Left lung (tissue), 10 donors: ENCODE data around the gene HCN1. TPM values are rescaled to one million over a fixed set of nuclear protein-coding genes. Genes with fewer than 3 reads are reported as not detected.
A peak's percentile ranks its signal among the peaks of the same experiment; 100 is the strongest.
"Not testable (repeated sequence)": the region's sequence is repeated elsewhere in the genome, so short reads cannot be mapped to it uniquely, and the experiment has no call there.

Source experiments
- ATAC-seq: fragments of 200-7000 bp; cut with Tn5 transposase; one replicate; pipeline ENCODE4 v1.9.1; 2020; ENCODE audit warnings: moderate library complexity
- DNase-seq, 4 donors: peaks; one replicate each; pipeline ENCODE4 v3.0.0-alpha.2; 2013 to 2020
- H3K27ac ChIP-seq, 2 donors: fragments of 200-600 bp; sonication (generic) in 1 of 2; one replicate each; pipeline versions ENCODE4 v1.5.0 to v1.8.0; 2020 to 2021
- H3K27me3 ChIP-seq, 2 donors: fragments of 200-600 bp; sonication (generic) in 1 of 2; one replicate each; pipeline versions ENCODE4 v1.5.0 to v1.8.0; 2020 to 2021
- H3K36me3 ChIP-seq, 2 donors: fragments of 200-600 bp; sonication (generic) in 1 of 2; one replicate each; pipeline versions ENCODE4 v1.5.0 to v1.8.0; 2020 to 2021
- H3K4me1 ChIP-seq, 2 donors: fragments of 200-600 bp; one replicate each; pipeline ENCODE4 v1.8.0; 2021
- H3K4me3 ChIP-seq, 2 donors: fragments of 200-600 bp; sonication (generic) in 1 of 2; one replicate each; pipeline versions ENCODE4 v1.5.0 to v1.8.0; 2020 to 2021; ENCODE audit warnings: mild to moderate bottlenecking in 1 of 2
- H3K9me3 ChIP-seq, 2 donors: fragments of 200-600 bp; sonication (generic) in 1 of 2; one replicate each; pipeline versions ENCODE4 v1.5.0 to v1.8.0; 2020 to 2021
- intact Hi-C, 2 donors: fragments of 100-400 bp; cut with DNase I; formaldehyde crosslinking; loops; one replicate each; pipeline versions ENCODE4 v1.11.2 to v1.14.2; 2022
- polyA plus RNA-seq, 6 donors: library from polyadenylated mRNA; unstranded; fragments of 120-200 nt; gene quantifications; one replicate each; pipeline ENCODE4 v1.2.1, GENCODE V29; 2013; ENCODE audit not compliant: insufficient read length in 6 of 6
- total RNA-seq, 2 donors: library from RNA; stranded (reverse); fragmentation: NEBNext Ultra II Directional; extraction: Animal tissue kit (Norgen Biotek cat#: 25700); gene quantifications; one replicate each; pipeline ENCODE4 v1.2.1, GENCODE V29; 2021
- TF ChIP-seq, protein P1 (sequence below), 2 donors: fragments of 200-600 bp; sonication (generic) in 1 of 2; IDR thresholded peaks; one replicate each; pipeline versions ENCODE4 v1.5.0 to v1.8.0; 2021; ENCODE audit warnings: antibody characterized with exemption in 2 of 2
- donor health status: DM: no; HTN: yes; CAD: no.
- donor health status: DM: no; HTN: no; CAD: no.

HCN1 gene
- total and polyA plus RNA-seq, 8 donors: 0.04 to 0.47 (median 0.06) TPM; not detected in 1

- H3K27ac ChIP-seq: no peak overlapping the region
- no peaks in the 10 kb centered on the region for H3K27me3 ChIP-seq
- DNase-seq (no peak), ATAC-seq (no peak)
- H3K4me3 ChIP-seq: no peak overlapping the region
- no peaks in the 10 kb centered on the region for H3K4me1 ChIP-seq
- H3K36me3 ChIP-seq: no peaks in the 10 kb centered on the region
- intact Hi-C loops: loop anchor here in 1 of 2 donors (10.0 kb wide), 1 partner anchor 465 kb away; no protein-coding TSS in a partner anchor
- TF ChIP-seq, protein P1, sequence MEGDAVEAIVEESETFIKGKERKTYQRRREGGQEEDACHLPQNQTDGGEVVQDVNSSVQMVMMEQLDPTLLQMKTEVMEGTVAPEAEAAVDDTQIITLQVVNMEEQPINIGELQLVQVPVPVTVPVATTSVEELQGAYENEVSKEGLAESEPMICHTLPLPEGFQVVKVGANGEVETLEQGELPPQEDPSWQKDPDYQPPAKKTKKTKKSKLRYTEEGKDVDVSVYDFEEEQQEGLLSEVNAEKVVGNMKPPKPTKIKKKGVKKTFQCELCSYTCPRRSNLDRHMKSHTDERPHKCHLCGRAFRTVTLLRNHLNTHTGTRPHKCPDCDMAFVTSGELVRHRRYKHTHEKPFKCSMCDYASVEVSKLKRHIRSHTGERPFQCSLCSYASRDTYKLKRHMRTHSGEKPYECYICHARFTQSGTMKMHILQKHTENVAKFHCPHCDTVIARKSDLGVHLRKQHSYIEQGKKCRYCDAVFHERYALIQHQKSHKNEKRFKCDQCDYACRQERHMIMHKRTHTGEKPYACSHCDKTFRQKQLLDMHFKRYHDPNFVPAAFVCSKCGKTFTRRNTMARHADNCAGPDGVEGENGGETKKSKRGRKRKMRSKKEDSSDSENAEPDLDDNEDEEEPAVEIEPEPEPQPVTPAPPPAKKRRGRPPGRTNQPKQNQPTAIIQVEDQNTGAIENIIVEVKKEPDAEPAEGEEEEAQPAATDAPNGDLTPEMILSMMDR (IDR thresholded peaks at IDR 0.05): no peak
- no peaks in the 10 kb centered on the region for H3K9me3 ChIP-seq
Measured at GRCh38 chr5:45509371-45509770, 186.8 kb downstream of the HCN1 start.

- H3K27ac ChIP-seq: no peak overlapping the region
- DNase-seq (no peak), ATAC-seq (no peak)
- intact Hi-C loops: loop anchor here in 1 of 2 donors (10.0 kb wide), 1 partner anchor 463 kb away; no protein-coding TSS in a partner anchor
- TF ChIP-seq, protein P1 (IDR thresholded peaks at IDR 0.05): no peak
- no peaks in the 10 kb centered on the region for H3K4me1 ChIP-seq
- no peak overlapping the region for H3K4me3 ChIP-seq
- no peaks in the 10 kb centered on the region for H3K9me3 ChIP-seq
- H3K27me3 ChIP-seq: no peaks in the 10 kb centered on the region
- no peaks in the 10 kb centered on the region for H3K36me3 ChIP-seq
Measured at GRCh38 chr5:45508135-45508534, 188.0 kb downstream of the HCN1 start.

DNA sequence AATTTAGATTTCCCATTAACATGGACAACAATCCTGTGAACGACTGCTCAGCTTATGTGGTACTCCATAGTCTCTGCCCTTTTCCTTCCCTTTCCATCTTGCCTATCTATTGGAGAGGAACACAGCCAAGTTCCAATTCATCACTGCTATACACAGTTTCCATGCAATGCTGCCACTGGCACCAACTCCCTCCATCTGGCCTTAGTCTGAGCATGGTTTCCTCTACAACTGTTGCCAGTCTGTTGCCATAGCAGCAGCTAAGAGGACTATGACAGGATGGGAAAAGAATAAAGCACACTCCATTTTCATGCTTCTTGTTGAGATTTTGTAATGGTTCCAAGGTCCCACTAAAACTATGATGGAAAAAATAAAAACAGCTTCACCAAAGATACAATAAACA lies 189.0 kb downstream of the HCN1 start:
- DNase-seq (no peak), ATAC-seq (no peak)
- no peaks in the 10 kb centered on the region for H3K9me3 ChIP-seq

GRCh38 chr5:45499006-45499405 lies 197.2 kb downstream of the HCN1 start:
- ATAC-seq, intact Hi-C loops: not testable (repeated sequence)

More for the DNA sequence above, 189.0 kb downstream of the HCN1 start:
- Histone ChIP-seq H3K27me3 (no peaks in the 10 kb centered on the region), H3K36me3 (no peaks in the 10 kb centered on the region), H3K27ac (no peak overlapping the region), H3K4me3 (no peak overlapping the region), H3K4me1 (no peaks in the 10 kb centered on the region)
- TF ChIP-seq, protein P1 (IDR thresholded peaks at IDR 0.05): no peak
- intact Hi-C loops: loop anchor here in 1 of 2 donors (10.0 kb wide), 1 partner anchor 462 kb away; no protein-coding TSS in a partner anchor

GRCh38 chr5:45491368-45491767 lies 204.8 kb downstream of the HCN1 start:
- H3K4me1 ChIP-seq: no peaks in the 10 kb centered on the region
- no peaks in the 10 kb centered on the region for H3K27me3 ChIP-seq
- DNase-seq (no peak), ATAC-seq (peak; percentile 89)
- H3K9me3 ChIP-seq: peaks cover 0 to 1% of the 10 kb centered on the region in 2 donors
- TF ChIP-seq, protein P1 (IDR thresholded peaks at IDR 0.05): no peak
- no peaks in the 10 kb centered on the region for H3K36me3 ChIP-seq
- H3K4me3 ChIP-seq: no peak overlapping the region
- no peak overlapping the region for H3K27ac ChIP-seq
- intact Hi-C loops: no loop called here

More at GRCh38 chr5:45499006-45499405, 197.2 kb downstream of the HCN1 start:
- H3K27ac ChIP-seq, H3K4me1 ChIP-seq, H3K36me3 ChIP-seq, H3K4me3 ChIP-seq, H3K27me3 ChIP-seq: not testable (repeated sequence)
- peak in 1 of 4 donors; percentile 21 for DNase-seq
- peaks cover 0 to 16% of the 10 kb centered on the region in 2 donors for H3K9me3 ChIP-seq

GRCh38 chr5:45484781-45485180 lies 211.4 kb downstream of the HCN1 start:
- no peaks in the 10 kb centered on the region for H3K27me3 ChIP-seq
- no peak overlapping the region for H3K27ac ChIP-seq
- TF ChIP-seq, protein P1 (IDR thresholded peaks at IDR 0.05): no peak
- no peak overlapping the region for H3K4me3 ChIP-seq
- DNase-seq (no peak), ATAC-seq (no peak)
- H3K9me3 ChIP-seq: no peaks in the 10 kb centered on the region
- H3K4me1 ChIP-seq: no peaks in the 10 kb centered on the region
- no peaks in the 10 kb centered on the region for H3K36me3 ChIP-seq
- intact Hi-C loops: no loop called here
